Measurements from ENCODE around the gene CD47. TPM values are rescaled to one million over a fixed set of nuclear protein-coding genes. Genes with fewer than 3 reads are reported as not detected.

CD47 gene
- total RNA-seq, 2 experiments from 2014 or later = 153 to 161 TPM

DNA sequence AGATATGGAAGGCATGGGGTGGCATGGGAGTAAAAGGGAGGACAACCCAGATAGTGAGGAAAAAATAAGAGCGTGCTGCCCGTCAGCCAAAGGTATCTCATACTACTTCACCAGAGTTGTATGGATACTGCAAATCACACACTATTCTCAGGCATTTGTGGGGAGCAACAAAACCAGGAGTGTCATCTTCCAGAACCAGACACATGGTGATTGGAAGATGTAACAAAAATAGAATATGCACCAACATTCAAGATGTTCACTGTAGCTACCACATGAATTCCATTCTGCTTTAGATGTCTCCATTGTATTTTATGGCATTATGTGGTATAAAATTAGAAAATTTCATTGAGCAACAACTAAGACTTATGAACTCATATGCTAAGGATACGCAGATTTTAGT is 34.9 kb downstream of the CD47 start:
- Mint-ChIP-seq H3K9me3 (no peaks in the 10 kb centered on the region), H3K4me3 (no peak overlapping the region), H3K4me1 (peaks cover 10% of the 10 kb centered on the region), H3K36me3 (ENCODE audit: low read depth) (peaks cover 78% of the 10 kb centered on the region), H3K27me3 (no peaks in the 10 kb centered on the region), H3K27ac (no peak overlapping the region)
- CTCF ChIA-PET = no interaction called here
- POLR2A ChIA-PET = no interaction called here
- DNase-seq = no peak

DNA sequence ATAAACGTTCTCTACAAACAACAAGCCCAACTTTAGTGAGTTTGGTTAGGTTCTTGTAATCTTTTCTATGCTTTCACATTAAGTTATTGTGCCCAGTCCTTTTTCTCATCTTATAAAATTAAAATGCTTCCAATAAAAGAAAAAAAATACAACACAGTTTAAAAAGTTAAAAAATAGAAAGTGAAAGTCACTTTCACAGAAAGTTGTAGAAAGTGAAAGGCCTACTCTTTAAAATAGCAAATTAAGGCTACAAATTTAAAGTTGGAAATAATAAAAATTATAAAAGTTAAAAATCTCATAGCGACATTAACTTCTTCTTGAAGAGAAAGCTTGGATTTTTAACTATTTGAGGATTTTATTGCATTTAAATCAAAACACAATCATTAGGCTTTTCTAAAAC is 35.9 kb downstream of the CD47 start:
- peaks cover 75% of the 10 kb centered on the region for H3K36me3 Mint-ChIP-seq (ENCODE audit: low read depth)
- no peaks in the 10 kb centered on the region for H3K9me3 Mint-ChIP-seq
- CTCF ChIA-PET = no interaction called here
- POLR2A ChIA-PET = no interaction called here
- no peaks in the 10 kb centered on the region for H3K27me3 Mint-ChIP-seq
- H3K4me1 Mint-ChIP-seq = peaks cover 10% of the 10 kb centered on the region
- no peak for DNase-seq
- H3K27ac Mint-ChIP-seq = no peak overlapping the region
- no peak overlapping the region for H3K4me3 Mint-ChIP-seq

DNA sequence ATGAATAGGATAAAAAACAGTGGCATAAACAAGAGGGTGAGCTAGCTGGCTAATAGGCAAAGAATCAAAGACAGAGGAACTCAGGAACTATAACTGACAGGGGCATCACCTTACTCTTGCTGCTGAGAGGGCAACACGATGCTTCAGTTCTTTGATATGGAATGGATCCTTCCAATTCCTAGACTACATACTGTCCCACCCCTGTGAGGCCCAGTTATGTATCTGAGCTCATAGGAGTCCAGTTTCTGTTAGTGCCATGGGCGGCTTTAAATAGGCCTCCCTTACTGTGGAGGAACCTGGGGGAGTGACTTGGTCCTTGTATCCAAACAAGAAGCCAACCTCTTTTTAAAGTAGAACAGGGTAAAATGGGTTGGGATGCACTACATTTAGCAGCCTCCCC is 37.3 kb downstream of the CD47 start:
- Mint-ChIP-seq H3K9me3 (no peaks in the 10 kb centered on the region), H3K27me3 (no peaks in the 10 kb centered on the region), H3K4me1 (peaks cover 20% of the 10 kb centered on the region), H3K27ac (no peak overlapping the region), H3K4me3 (no peak overlapping the region), H3K36me3 (ENCODE audit: low read depth) (peaks cover 76% of the 10 kb centered on the region)
- DNase-seq = no peak
- ChIA-PET POLR2A (interaction anchor here (2.0 kb wide), 1 partner anchor 72 kb away, joined by 7 read pairs; no protein-coding TSS in a partner anchor), CTCF (no interaction called here)

DNA sequence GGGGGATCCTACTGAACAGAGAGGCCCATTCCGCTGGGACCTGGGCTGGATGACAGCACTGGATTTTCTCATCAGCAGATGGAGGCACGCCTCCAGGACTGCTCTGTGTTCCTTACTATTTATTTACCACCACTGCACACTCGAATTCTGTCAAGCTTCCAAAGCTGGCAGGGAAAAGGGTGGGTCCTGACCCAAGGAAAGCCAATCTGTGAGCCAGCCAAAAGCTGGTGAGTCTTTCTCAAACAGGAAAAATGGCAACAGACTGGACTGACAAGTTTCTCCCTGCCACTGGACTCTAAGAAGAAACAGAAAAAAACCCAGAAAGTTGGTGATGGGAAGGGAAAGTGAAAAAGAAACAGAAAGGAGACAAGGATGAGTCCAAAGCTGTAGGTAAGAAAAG is 37.8 kb downstream of the CD47 start:
- DNase-seq = no peak
- peaks cover 73% of the 10 kb centered on the region for H3K36me3 Mint-ChIP-seq (ENCODE audit: low read depth)
- CTCF ChIA-PET = no interaction called here
- peaks cover 22% of the 10 kb centered on the region for H3K4me1 Mint-ChIP-seq
- POLR2A ChIA-PET = interaction anchor here (2.0 kb wide), 1 partner anchor 73 kb away, joined by 7 read pairs; no protein-coding TSS in a partner anchor
- H3K9me3 Mint-ChIP-seq = no peaks in the 10 kb centered on the region
- H3K27me3 Mint-ChIP-seq = no peaks in the 10 kb centered on the region
- no peak overlapping the region for H3K4me3 Mint-ChIP-seq
- no peak overlapping the region for H3K27ac Mint-ChIP-seq

DNA sequence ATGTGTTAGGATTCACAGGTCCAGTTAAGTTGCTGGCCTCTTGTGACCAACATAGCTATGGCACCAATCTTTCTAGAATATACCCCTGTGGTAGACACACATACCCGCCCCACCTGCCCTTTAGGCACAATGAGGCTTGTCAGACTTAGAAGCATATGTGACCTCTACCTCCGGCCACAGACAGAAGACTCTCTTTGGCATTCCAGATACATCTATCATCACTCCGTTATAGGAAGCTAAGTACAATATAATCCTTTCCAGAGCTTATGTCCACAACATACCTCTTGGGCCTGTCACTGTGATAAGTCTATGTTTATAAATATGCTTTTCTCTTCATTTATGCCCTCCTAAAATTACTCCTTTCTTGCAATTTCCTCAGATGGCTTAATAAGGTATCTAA is 39.8 kb downstream of the CD47 start:
- Mint-ChIP-seq H3K9me3 (no peaks in the 10 kb centered on the region), H3K27me3 (no peaks in the 10 kb centered on the region), H3K27ac (no peak overlapping the region), H3K36me3 (ENCODE audit: low read depth) (peaks cover 76% of the 10 kb centered on the region), H3K4me1 (peaks cover 25% of the 10 kb centered on the region), H3K4me3 (no peak overlapping the region)
- DNase-seq = no peak
- ChIA-PET CTCF (no interaction called here), POLR2A (no interaction called here)

DNA sequence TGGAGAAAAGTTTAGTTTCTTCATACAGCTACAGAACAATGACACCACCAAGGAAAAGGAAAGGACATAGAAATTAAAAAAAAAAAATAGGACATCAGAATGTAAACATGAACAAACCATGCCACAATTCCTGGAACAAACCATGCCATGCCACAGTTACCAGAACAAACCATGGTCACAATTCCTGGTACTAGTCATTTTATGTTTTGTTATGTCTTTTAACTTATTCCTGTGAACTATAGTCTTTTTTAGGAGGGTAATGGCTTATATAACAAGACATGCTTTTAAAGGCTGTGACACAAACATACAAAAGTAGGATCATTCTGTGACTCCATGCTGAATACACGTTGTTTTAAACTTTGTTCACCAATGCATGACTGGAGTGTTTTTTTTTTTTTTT is 42.8 kb downstream of the CD47 start:
- no peaks in the 10 kb centered on the region for H3K27me3 Mint-ChIP-seq
- ChIA-PET CTCF (no interaction called here), POLR2A (interaction anchor here (1.1 kb wide), 1 partner anchor 63 kb away, joined by 3 read pairs; no protein-coding TSS in a partner anchor)
- no peak overlapping the region for H3K27ac Mint-ChIP-seq
- H3K4me1 Mint-ChIP-seq = peaks cover 17% of the 10 kb centered on the region
- H3K36me3 Mint-ChIP-seq (ENCODE audit: low read depth) = peaks cover 70% of the 10 kb centered on the region
- no peaks in the 10 kb centered on the region for H3K9me3 Mint-ChIP-seq
- no peak for DNase-seq
- H3K4me3 Mint-ChIP-seq = no peak overlapping the region

DNA sequence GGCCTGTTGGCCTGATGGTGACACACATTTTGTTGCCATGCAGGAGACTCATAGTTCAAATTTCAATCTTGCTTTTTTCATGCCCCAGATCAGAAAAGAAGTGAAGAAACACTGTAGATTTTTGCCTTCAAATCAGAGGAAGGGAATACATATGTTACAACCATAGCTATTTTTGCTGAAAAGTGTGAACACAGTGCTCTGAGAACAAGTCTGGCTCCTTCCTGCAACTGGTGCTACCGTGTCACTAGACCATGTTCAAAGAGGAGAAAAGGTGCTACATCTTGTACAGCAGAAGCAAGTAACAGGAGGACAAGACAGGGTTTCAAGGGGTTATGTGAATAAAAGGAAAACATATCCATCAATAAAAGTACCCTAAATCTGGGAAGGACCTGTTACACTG is 44.6 kb downstream of the CD47 start:
- POLR2A ChIA-PET = no interaction called here

DNA sequence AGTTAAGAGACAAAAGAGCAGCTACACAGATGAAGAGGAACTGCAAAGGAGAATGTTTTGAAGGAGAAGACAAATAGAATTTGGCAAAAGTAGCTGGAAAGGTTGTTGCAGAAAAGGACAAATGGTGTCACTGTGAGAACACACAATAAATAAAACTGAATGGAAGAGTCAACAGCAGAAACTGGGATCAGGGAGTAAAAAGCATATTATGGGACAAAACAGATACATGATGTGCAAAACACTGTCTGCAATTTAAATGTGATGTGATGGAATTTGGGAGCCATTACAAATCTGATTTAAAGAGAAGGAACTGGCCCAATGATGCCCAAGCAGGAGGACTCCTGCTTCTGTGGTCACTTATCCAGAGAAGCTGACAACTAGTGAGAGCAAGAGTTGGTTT is 46.1 kb downstream of the CD47 start:
- ChIA-PET POLR2A (no interaction called here), CTCF (interaction anchor here (1.6 kb wide), 1 partner anchor 107 kb away, joined by 3 read pairs; no protein-coding TSS in a partner anchor)
- H3K27me3 Mint-ChIP-seq = no peaks in the 10 kb centered on the region
- no peak overlapping the region for H3K4me3 Mint-ChIP-seq
- no peak for DNase-seq
- H3K9me3 Mint-ChIP-seq = no peaks in the 10 kb centered on the region
- H3K4me1 Mint-ChIP-seq = peaks cover 17% of the 10 kb centered on the region
- H3K36me3 Mint-ChIP-seq (ENCODE audit: low read depth) = peaks cover 59% of the 10 kb centered on the region
- H3K27ac Mint-ChIP-seq = no peak overlapping the region

More for the DNA sequence above, 44.6 kb downstream of the CD47 start:
- Mint-ChIP-seq H3K27me3 (no peaks in the 10 kb centered on the region), H3K4me3 (no peak overlapping the region), H3K4me1 (peaks cover 17% of the 10 kb centered on the region), H3K36me3 (ENCODE audit: low read depth) (peaks cover 69% of the 10 kb centered on the region), H3K9me3 (no peaks in the 10 kb centered on the region), H3K27ac (no peak overlapping the region)
- DNase-seq = no peak
- CTCF ChIA-PET = no interaction called here

DNA sequence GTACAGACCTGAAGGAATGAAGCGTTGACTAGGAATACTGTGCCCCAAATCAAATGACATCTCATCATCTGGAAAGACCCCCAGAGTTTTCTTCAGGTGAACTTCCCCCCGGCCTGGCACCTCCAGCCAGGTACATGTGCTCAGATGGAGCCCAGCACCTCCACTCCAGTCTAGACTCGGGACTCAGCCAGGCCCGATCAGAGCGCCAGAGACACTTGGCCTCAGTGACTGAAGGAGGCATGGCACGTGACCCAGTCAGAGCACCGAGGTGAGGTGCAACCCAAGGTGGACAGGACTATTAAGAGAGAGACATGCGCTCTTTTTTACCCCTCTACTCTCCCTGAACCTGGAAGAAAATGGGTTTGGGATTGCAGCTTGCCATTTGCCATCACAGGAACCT is 48.5 kb downstream of the CD47 start:
- no peak overlapping the region for H3K27ac Mint-ChIP-seq
- no peaks in the 10 kb centered on the region for H3K9me3 Mint-ChIP-seq
- H3K4me3 Mint-ChIP-seq = no peak overlapping the region
- DNase-seq = no peak
- no peaks in the 10 kb centered on the region for H3K4me1 Mint-ChIP-seq
- H3K36me3 Mint-ChIP-seq (ENCODE audit: low read depth) = peaks cover 63% of the 10 kb centered on the region
- H3K27me3 Mint-ChIP-seq = no peaks in the 10 kb centered on the region
- ChIA-PET CTCF (interaction anchor here (1.1 to 2.1 kb wide), 3 partner anchors 10 to 436 kb away, joined by 3 to 6 read pairs (median 5); no protein-coding TSS in a partner anchor), POLR2A (no interaction called here)

DNA sequence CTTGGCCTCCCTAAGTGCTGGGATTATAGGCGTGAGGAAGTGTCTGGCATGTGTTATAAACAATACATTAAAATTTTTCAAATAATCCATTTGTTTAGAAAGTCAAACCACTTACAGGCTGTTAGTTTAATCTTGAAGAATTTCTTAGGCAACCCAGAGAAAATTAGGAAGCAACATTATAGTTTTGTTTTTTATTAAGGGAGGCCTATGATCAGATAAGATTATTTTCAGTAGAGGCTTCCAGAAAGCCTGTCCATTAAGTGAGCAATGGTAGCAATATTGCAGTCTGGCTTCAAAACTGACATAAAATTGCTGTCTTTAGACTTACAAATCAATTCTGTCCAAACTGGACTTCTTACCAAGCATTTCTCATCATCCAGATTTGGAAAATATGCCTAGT is 49.6 kb downstream of the CD47 start:
- no peak for DNase-seq
- CTCF ChIA-PET = no interaction called here
- H3K4me3 Mint-ChIP-seq = no peak overlapping the region
- H3K9me3 Mint-ChIP-seq = no peaks in the 10 kb centered on the region
- POLR2A ChIA-PET = no interaction called here
- H3K4me1 Mint-ChIP-seq = peaks cover 2% of the 10 kb centered on the region
- H3K27me3 Mint-ChIP-seq = no peaks in the 10 kb centered on the region
- H3K36me3 Mint-ChIP-seq (ENCODE audit: low read depth) = peaks cover 54% of the 10 kb centered on the region
- no peak overlapping the region for H3K27ac Mint-ChIP-seq

DNA sequence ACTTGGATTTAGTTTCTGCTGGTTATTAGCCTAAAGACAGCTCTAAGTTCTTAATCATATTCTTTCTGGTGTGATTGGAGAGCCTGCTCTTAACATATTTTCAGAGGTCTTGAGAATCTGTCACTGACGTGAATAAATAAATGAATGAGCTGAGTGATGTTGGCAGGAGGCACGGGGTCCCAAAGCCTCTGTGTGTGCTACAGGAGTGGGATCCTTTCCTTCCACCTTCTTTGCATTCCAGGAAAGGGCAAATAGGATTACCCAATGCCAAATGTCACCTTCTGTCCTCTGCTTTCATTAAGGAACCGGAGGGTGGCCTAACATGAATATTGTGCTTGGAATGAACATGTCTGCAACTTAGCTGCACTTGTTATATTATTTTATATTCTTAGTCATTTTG is 53.1 kb downstream of the CD47 start:
- no peaks in the 10 kb centered on the region for H3K27me3 Mint-ChIP-seq
- H3K27ac Mint-ChIP-seq = no peak overlapping the region
- ChIA-PET CTCF (no interaction called here), POLR2A (interaction anchor here (0.8 kb wide), 1 partner anchor 64 kb away, joined by 3 read pairs; no protein-coding TSS in a partner anchor)
- DNase-seq = no peak
- H3K4me1 Mint-ChIP-seq = peaks cover 9% of the 10 kb centered on the region
- H3K4me3 Mint-ChIP-seq = no peak overlapping the region
- peaks cover 49% of the 10 kb centered on the region for H3K36me3 Mint-ChIP-seq (ENCODE audit: low read depth)
- no peaks in the 10 kb centered on the region for H3K9me3 Mint-ChIP-seq

DNA sequence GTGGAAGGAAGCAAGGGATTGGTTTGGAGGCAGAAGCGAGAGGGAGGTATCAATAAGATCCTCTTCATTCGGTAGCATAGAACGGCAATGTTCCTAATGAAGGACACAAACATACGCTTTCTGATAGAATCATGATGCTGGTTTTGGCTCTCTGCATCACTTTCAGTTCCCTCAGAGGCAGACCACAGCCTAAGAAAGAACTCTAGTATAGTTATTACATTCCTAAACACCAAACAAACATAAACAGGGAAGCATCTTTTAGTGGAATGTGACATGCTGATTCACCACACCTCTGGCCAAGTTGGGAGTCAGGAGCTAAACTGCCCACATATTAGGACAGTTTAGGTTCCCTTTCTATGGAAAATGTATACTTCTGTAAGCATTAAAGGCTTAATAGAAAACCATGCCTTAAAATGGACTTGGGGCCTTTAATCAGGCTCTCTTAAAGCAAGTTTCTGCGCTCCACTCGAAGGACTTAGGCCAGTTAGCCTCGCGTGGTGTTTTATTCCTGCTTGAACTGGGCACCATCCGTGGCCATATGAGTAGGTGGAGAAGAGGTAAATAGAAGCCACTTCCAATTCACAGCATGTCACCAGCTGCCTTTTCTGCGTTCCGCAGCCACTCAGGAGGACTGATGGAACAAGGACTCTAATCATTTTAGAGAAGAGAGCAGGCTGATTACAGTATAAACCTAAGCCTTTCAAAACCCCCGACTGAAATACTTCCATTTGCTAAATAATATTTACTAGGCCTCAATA is 53.7 kb downstream of the CD47 start:
- H3K4me3 Mint-ChIP-seq = no peak overlapping the region
- no peak overlapping the region for H3K27ac Mint-ChIP-seq

DNA sequence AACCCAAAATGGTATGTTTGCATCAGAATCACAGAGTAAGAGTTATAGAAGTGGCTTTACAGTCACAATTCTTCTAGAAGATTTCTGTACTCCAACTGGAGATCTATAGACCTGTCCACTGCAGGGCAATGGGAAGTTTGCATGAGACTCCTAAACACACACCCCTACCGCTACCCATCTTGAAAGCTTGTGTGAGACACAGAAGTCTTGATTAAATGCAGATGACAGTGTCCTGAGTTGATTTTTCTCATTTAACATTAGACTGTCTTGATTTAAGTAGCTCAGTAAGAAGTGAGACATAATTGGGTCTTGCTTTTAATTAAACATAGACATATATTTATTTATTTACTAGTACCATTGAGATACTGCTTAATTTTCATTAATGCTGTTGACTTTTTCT is 54.4 kb downstream of the CD47 start:
- Mint-ChIP-seq H3K36me3 (ENCODE audit: low read depth) (peaks cover 47% of the 10 kb centered on the region), H3K27ac (no peak overlapping the region)

More for the DNA sequence above, 53.7 kb downstream of the CD47 start:
- DNase-seq = no peak
- CTCF ChIA-PET = no interaction called here
- POLR2A ChIA-PET = interaction anchor here (0.6 to 0.8 kb wide), 2 partner anchors 52 to 63 kb away, joined by 3 read pairs; no protein-coding TSS in a partner anchor
- Mint-ChIP-seq H3K4me1 (peaks cover 9% of the 10 kb centered on the region), H3K27me3 (no peaks in the 10 kb centered on the region), H3K9me3 (no peaks in the 10 kb centered on the region), H3K36me3 (ENCODE audit: low read depth) (peaks cover 46% of the 10 kb centered on the region)

DNA sequence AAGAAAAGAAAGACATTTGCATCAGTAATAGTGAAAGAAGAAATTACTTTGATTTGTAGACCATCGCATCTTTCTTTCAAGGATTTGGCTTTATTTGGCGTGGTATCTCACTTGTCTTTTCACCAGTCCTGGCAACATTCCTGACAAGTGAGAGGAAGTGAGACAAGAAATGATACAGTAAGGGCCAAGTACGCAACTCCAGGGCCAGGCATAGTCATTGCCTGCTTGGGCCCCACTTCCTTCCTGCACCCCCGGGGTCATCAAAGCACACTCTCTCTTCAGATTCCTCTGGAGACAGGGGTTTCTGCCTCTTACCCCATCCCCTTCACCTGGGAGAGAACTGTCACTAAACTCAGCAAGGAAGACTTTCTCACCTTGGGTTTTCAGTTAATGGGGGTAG is 55.1 kb downstream of the CD47 start:
- no peak overlapping the region for H3K4me3 Mint-ChIP-seq
- DNase-seq = no peak
- H3K9me3 Mint-ChIP-seq = no peaks in the 10 kb centered on the region
- H3K36me3 Mint-ChIP-seq (ENCODE audit: low read depth) = peaks cover 50% of the 10 kb centered on the region
- H3K4me1 Mint-ChIP-seq = peaks cover 9% of the 10 kb centered on the region
- no peaks in the 10 kb centered on the region for H3K27me3 Mint-ChIP-seq
- POLR2A ChIA-PET = no interaction called here
- CTCF ChIA-PET = no interaction called here
- no peak overlapping the region for H3K27ac Mint-ChIP-seq

More for the DNA sequence above, 54.4 kb downstream of the CD47 start:
- CTCF ChIA-PET = no interaction called here
- Mint-ChIP-seq H3K27me3 (no peaks in the 10 kb centered on the region), H3K9me3 (no peaks in the 10 kb centered on the region), H3K4me1 (peaks cover 9% of the 10 kb centered on the region), H3K4me3 (no peak overlapping the region)
- DNase-seq = no peak
- POLR2A ChIA-PET = interaction anchor here (0.6 kb wide), 1 partner anchor 52 kb away, joined by 3 read pairs; no protein-coding TSS in a partner anchor
